ENCODE data around the gene TAOK1.

The TAOK1 gene

GRCh38 chr17:29582772-29583171, 192.6 kb downstream of the TAOK1 start:
- DNase-seq (ENCODE audit: low spot score), result no peak
- in situ Hi-C loops (cut with MboI; ENCODE audit: low pct_unique_long_range_greater_than_20kb, low sequenced_read_pairs, unreplicated experiment), result no loop called here
- TF ChIP-seq CTCF (IDR thresholded peaks at IDR 0.05; ENCODE audit: extremely low read depth, insufficient read depth, missing control alignments), result no peak

- no peak for TF ChIP-seq CTCF (IDR thresholded peaks at IDR 0.05; ENCODE audit: extremely low read depth, insufficient read depth, missing control alignments)
- in situ Hi-C loops (cut with MboI; ENCODE audit: low pct_unique_long_range_greater_than_20kb, low sequenced_read_pairs, unreplicated experiment), result no loop called here
- DNase-seq (ENCODE audit: low spot score), result no peak
Observed at GRCh38 chr17:29583324-29584248, 193.4 kb downstream of the TAOK1 start.

- TF ChIP-seq CTCF (IDR thresholded peaks at IDR 0.05; ENCODE audit: extremely low read depth, insufficient read depth, missing control alignments), result no peak
- DNase-seq (ENCODE audit: low spot score), result no peak
- in situ Hi-C loops (cut with MboI; ENCODE audit: low pct_unique_long_range_greater_than_20kb, low sequenced_read_pairs, unreplicated experiment), result no loop called here
Observed at GRCh38 chr17:29584452-29585079, 194.4 kb downstream of the TAOK1 start.

GRCh38 chr17:29585080-29585751, 195.1 kb downstream of the TAOK1 start:
- peak; percentile 62 for TF ChIP-seq CTCF (IDR thresholded peaks at IDR 0.05; ENCODE audit: extremely low read depth, insufficient read depth, missing control alignments)
- DNase-seq (ENCODE audit: low spot score), result peak; percentile 59
- in situ Hi-C loops (cut with MboI; ENCODE audit: low pct_unique_long_range_greater_than_20kb, low sequenced_read_pairs, unreplicated experiment), result no loop called here

- no peak for DNase-seq (ENCODE audit: low spot score)
- TF ChIP-seq CTCF (IDR thresholded peaks at IDR 0.05; ENCODE audit: extremely low read depth, insufficient read depth, missing control alignments), result no peak
- in situ Hi-C loops (cut with MboI; ENCODE audit: low pct_unique_long_range_greater_than_20kb, low sequenced_read_pairs, unreplicated experiment), result no loop called here
Observed at GRCh38 chr17:29586676-29587469, 196.7 kb downstream of the TAOK1 start.

GRCh38 chr17:29587591-29587990, 197.4 kb downstream of the TAOK1 start:
- TF ChIP-seq CTCF (IDR thresholded peaks at IDR 0.05; ENCODE audit: extremely low read depth, insufficient read depth, missing control alignments), result no peak
- in situ Hi-C loops (cut with MboI; ENCODE audit: low pct_unique_long_range_greater_than_20kb, low sequenced_read_pairs, unreplicated experiment), result no loop called here
- DNase-seq (ENCODE audit: low spot score), result no peak

Measured in GM13977 (cell line).